OCI-LY7 (cell line): ENCODE data around the gene FARP2. TPM values are rescaled to one million over a fixed set of nuclear protein-coding genes. Genes with fewer than 3 reads are reported as not detected.

Experiments
- BruUV-seq: library from RNA; stranded (reverse); fragments of 400-500 nt; replicated peaks from 2 replicates; lab custom pipeline; 2021; lab: Mats Ljungman, UMichigan
- CTCF ChIA-PET: fragments of 300-600 bp; sonication (Branson Sonifier 250); formaldehyde crosslinking; loops from one replicate; lab custom pipeline; 2022; ENCODE audit warnings: antibody characterized with exemption; ENCODE audit not compliant: unreplicated experiment; lab: Charles Lee
- POLR2A ChIA-PET: fragments of 300-600 bp; sonication (Branson Sonifier 250); formaldehyde crosslinking; loops from one replicate; lab custom pipeline; 2022; ENCODE audit warnings: antibody characterized with exemption; lab: Charles Lee
- DNase-seq: peaks from one replicate; pipeline ENCODE4 v3.0.0-alpha.2; 2015; ENCODE audit warnings: low spot score
- H2AFZ ChIP-seq: fragments of 200-600 bp; sonication (generic), shearing (Covaris generic); 2 replicates; pipeline ENCODE4 v1.6.1; 2014; ENCODE audit warnings: mild to moderate bottlenecking, antibody characterized with exemption, low read length, moderate library complexity
- H3K27ac ChIP-seq: fragments of 200-600 bp; sonication (generic); 2 replicates; pipeline ENCODE4 v1.5.1; 2014; ENCODE audit warnings: mixed run types, low read depth, mild to moderate bottlenecking, moderate library complexity, low read length, inconsistent platforms; ENCODE audit not compliant: poor library complexity, severe bottlenecking
- H3K36me3 ChIP-seq: fragments of 200-600 bp; sonication (generic); 2 replicates; pipeline ENCODE4 v1.6.1; 2014; ENCODE audit warnings: mild to moderate bottlenecking, antibody characterized with exemption, low read length, moderate library complexity, mixed read lengths; ENCODE audit not compliant: insufficient read depth
- H3K4me1 ChIP-seq: fragments of 200-600 bp; sonication (generic); 2 replicates; pipeline ENCODE4 v1.5.1; 2014; ENCODE audit warnings: mild to moderate bottlenecking, low read length; ENCODE audit not compliant: insufficient read depth, poor library complexity, severe bottlenecking
- H3K4me2 ChIP-seq: fragments of 200-600 bp; sonication (generic); 2 replicates; pipeline ENCODE4 v1.6.1; 2014; ENCODE audit warnings: mild to moderate bottlenecking, low read length
- H3K4me3 ChIP-seq: fragments of 200-600 bp; sonication (generic); 2 replicates; pipeline ENCODE4 v1.5.1; 2014; ENCODE audit warnings: mild to moderate bottlenecking, low read depth, low read length; ENCODE audit not compliant: poor library complexity, severe bottlenecking
- H3K79me2 ChIP-seq: fragments of 200-600 bp; sonication (generic); 2 replicates; pipeline ENCODE4 v1.6.1; 2016; ENCODE audit warnings: low read depth, mild to moderate bottlenecking, low read length, moderate library complexity, mixed read lengths; ENCODE audit not compliant: insufficient read depth
- H3K9me2 ChIP-seq: fragments of 200-600 bp; sonication (generic); 2 replicates; pipeline ENCODE4 v1.6.1; 2016; ENCODE audit warnings: mild to moderate bottlenecking, low read length, mixed read lengths; ENCODE audit not compliant: insufficient read depth
- H3K9me3 ChIP-seq: fragments of 200-600 bp; sonication (generic); 2 replicates; pipeline ENCODE4 v1.6.1; 2014; ENCODE audit warnings: mild to moderate bottlenecking, mixed run types, low read length, mixed read lengths
- H4K20me1 ChIP-seq: fragments of 200-600 bp; sonication (generic); 2 replicates; pipeline ENCODE4 v1.6.1; 2014; ENCODE audit warnings: mild to moderate bottlenecking, antibody characterized with exemption, low read length, moderate library complexity, mixed read lengths; ENCODE audit not compliant: insufficient read depth
- EZH2phosphoT487 ChIP-seq: fragments of 200-600 bp; sonication (generic); IDR thresholded peaks from 2 replicates; pipeline ENCODE4 v1.6.1; 2018; ENCODE audit warnings: low read depth, borderline replicate concordance, mild to moderate bottlenecking, mixed run types, antibody characterized with exemption, low read length, moderate library complexity, mixed read lengths
- intact Hi-C: fragments of 100-400 bp; cut with micrococcal nuclease; formaldehyde crosslinking; loops from one replicate; pipeline ENCODE4 v1.10.0; 2022; ENCODE audit not compliant: unreplicated experiment
- total RNA-seq, 2 experiments: library from RNA; depleted of rRNA in 1 of 2; stranded (reverse); fragments of >200 nt in 1 of 2; shearing (Covaris generic) in 1 of 2; gene quantifications; 2 replicates each; pipeline ENCODE4 v1.2.3, GENCODE V29; 2014 to 2022
- TF ChIP-seq, protein P1 (sequence below): fragments of 200-600 bp; sonication (generic); conservative IDR thresholded peaks from 2 replicates; pipeline ENCODE4 v1.5.1; 2014; ENCODE audit warnings: mild to moderate bottlenecking, antibody characterized with exemption, low read length, moderate library complexity, mixed read lengths

FARP2 gene
- total RNA-seq, 2 experiments from 2014 or later, result 33.6 to 52.7 TPM

DNA sequence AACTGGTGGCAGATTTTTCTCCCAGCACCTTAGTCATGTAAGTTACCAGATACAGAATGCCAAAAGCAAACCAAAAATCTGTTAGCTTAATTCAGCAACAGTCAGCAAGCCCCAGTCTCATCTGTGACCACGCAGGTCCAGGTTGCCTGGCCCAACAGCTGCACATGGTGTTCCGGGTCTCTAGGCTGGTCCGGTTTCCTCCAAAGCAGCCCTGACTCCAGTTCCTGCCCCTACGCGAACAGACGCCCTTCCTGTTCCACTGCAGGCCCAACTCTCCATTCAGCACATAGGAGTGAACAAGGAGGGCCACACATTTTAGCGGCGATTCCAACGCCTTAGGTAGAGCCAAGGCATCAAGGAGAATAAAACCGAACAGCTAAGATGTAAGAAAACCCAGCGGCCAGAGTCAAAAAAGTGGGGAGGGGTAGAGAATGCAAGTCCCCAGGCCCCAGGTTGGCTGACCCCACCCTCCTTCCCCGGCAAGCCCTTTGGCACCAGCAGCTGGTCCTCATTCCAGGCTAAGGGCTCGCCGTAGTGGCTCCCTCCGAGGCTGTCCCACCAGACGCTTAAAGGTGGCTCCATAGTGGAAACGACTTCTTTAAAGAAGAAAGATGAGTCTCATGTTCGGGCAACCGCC lies 150.8 kb downstream of the FARP2 start:
- H3K9me2 ChIP-seq, result no peaks in the 10 kb centered on the region
- intact Hi-C loops, result no loop called here
- TSS peak; percentile 55 for BruUV-seq
- H2AFZ ChIP-seq, result no peak overlapping the region
- peaks cover 18% of the 10 kb centered on the region for H3K4me1 ChIP-seq
- H3K4me2 ChIP-seq, result peak overlapping the region; percentile 93
- no peaks in the 10 kb centered on the region for H3K9me3 ChIP-seq
- H3K27ac ChIP-seq, result no peak overlapping the region
- H3K4me3 ChIP-seq, result peak overlapping the region; percentile 98
- CTCF ChIA-PET, result no interaction called here
- DNase-seq, result no peak
- POLR2A ChIA-PET, result interaction anchor here (0.6 kb wide), 1 partner anchor 189 kb away, joined by 3 read pairs; no protein-coding TSS in a partner anchor
- H3K79me2 ChIP-seq, result peaks cover 12% of the 10 kb centered on the region
- TF ChIP-seq EZH2phosphoT487, result no peak
- TF ChIP-seq, protein P1, sequence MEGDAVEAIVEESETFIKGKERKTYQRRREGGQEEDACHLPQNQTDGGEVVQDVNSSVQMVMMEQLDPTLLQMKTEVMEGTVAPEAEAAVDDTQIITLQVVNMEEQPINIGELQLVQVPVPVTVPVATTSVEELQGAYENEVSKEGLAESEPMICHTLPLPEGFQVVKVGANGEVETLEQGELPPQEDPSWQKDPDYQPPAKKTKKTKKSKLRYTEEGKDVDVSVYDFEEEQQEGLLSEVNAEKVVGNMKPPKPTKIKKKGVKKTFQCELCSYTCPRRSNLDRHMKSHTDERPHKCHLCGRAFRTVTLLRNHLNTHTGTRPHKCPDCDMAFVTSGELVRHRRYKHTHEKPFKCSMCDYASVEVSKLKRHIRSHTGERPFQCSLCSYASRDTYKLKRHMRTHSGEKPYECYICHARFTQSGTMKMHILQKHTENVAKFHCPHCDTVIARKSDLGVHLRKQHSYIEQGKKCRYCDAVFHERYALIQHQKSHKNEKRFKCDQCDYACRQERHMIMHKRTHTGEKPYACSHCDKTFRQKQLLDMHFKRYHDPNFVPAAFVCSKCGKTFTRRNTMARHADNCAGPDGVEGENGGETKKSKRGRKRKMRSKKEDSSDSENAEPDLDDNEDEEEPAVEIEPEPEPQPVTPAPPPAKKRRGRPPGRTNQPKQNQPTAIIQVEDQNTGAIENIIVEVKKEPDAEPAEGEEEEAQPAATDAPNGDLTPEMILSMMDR, result no peak
- peaks cover 17% of the 10 kb centered on the region; the same call in 1 of the 2 replicates for H3K36me3 ChIP-seq
- H4K20me1 ChIP-seq, result no peaks in the 10 kb centered on the region

DNA sequence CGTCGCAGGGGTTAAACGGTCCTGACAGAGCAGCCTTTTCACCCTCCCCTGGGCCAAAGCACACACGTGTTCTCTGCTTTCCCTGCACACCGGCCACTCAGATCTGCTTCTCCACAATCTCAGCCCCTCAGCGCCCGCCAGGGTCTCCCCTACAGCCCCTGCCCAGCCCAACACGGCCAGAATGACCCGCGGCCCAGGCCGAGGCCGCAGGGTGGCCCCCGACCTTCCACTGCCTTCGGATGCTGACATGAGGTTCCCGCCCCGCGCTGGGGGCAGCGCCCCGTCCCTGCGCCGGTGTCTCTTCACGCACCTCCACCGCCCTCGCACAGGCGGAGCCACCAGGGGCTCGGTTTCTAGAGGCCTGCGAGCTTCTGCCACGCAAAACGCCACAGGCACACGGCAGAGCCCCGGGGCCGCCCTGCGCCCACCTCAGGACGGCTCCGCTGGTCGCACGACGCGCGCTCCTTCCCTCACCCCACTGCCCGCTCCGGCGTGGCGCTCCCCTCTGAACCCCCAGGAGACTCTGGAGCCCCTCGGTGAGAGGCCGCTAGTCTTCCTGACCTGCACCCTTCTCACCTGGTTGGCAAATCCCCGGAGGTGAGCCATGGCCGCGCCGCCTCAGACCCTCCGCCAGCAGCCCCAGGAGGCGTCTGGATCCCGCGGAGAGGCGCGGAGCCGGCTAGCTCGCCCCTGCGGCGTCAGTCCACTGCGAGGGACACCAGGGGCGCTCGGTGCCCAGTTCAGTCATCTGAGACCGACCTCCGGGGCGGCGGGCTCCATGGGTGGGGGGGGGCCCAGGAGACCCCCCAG lies 151.6 kb downstream of the FARP2 start:
- DNase-seq, result peak; percentile 36
- peak overlapping the region; percentile 98 for H3K4me3 ChIP-seq
- H3K9me3 ChIP-seq, result no peaks in the 10 kb centered on the region
- peak overlapping the region; percentile 93 for H3K4me2 ChIP-seq
- peaks cover 18% of the 10 kb centered on the region for H3K4me1 ChIP-seq
- ChIA-PET CTCF (no interaction called here), POLR2A (no interaction called here)
- H2AFZ ChIP-seq, result peak overlapping the region; percentile 35; the same call in 1 of the 2 replicates
- H3K9me2 ChIP-seq, result no peaks in the 10 kb centered on the region
- TF ChIP-seq, protein P1, result no peak; the same call in 1 of the 2 replicates
- TF ChIP-seq EZH2phosphoT487, result no peak
- no TSS peak for BruUV-seq
- H4K20me1 ChIP-seq, result no peaks in the 10 kb centered on the region
- intact Hi-C loops, result loop anchor here (1.0 to 2.0 kb wide), 2 partner anchors 151 to 192 kb away; partner anchors contain the start of genes FARP2, HDLBP and SEPTIN2
- peak overlapping the region; percentile 26 for H3K27ac ChIP-seq
- peaks cover 12% of the 10 kb centered on the region for H3K79me2 ChIP-seq
- peaks cover 17% of the 10 kb centered on the region; the same call in 1 of the 2 replicates for H3K36me3 ChIP-seq
